ENCODE measurements around the gene RPS6KB2. TPM values are rescaled to one million over a fixed set of nuclear protein-coding genes. Genes with fewer than 3 reads are reported as not detected.

Gene RPS6KB2
- total and polyA plus RNA-seq, 10 donors, result 39.5 to 95.0 (median 55.3) TPM

DNA sequence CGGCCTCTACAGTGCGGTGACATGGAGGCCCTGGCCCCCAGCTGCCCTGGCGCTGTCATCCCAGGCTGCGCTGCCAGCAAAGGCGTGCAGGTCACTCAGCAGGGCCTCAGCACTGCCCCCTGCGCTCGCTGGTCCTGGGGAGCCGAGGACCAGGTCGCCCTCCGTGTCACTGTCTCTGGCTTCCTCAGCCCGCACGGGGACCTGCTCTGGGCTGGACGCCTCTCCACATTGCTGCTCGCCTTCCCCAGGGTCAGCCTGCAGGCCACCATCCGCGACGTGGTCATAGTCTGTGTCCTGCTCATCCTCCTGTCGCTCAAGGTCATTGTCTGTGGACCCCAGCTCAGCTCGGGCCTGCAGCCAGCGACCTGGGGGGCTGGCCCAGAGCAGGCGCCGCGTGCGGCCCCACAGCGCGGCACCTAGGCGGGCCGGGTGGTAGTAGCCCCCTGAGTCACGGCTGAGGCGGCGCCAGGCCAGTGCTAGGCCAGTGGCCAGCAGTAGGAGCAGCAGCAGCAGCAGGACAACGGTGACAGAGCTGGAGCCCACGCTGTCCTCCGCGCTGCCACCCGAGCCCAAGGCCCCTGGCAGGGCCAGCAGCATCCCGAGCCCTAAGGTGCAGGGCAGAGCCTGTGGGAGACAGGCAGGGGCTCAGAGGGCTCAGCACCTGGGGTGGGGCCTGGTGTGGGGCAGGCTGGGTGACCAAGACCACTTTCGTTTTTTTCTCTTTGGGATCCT, 7.6 kb downstream of the RPS6KB2 start:
- H3K4me3 ChIP-seq, result peak overlapping the region; percentile 67 to 95 (median 76)
- peak overlapping the region in 7 of 8 donors; percentile 48 to 97 (median 94) for H3K27ac ChIP-seq
- H3K9me3 ChIP-seq, result no peaks in the 10 kb centered on the region
- peak; percentile 86 for DNase-seq
- peaks cover 37 to 100% (median 88%) of the 10 kb centered on the region in 6 donors for H3K4me1 ChIP-seq
- 44 to 78% (median 72%) methylated on average over 20 to 38 of the region's 38 CpGs for WGBS, 5 donors
- no peaks in the 10 kb centered on the region for H3K27me3 ChIP-seq (replicated peaks in 1 of 7)
- TF ChIP-seq, protein P1, sequence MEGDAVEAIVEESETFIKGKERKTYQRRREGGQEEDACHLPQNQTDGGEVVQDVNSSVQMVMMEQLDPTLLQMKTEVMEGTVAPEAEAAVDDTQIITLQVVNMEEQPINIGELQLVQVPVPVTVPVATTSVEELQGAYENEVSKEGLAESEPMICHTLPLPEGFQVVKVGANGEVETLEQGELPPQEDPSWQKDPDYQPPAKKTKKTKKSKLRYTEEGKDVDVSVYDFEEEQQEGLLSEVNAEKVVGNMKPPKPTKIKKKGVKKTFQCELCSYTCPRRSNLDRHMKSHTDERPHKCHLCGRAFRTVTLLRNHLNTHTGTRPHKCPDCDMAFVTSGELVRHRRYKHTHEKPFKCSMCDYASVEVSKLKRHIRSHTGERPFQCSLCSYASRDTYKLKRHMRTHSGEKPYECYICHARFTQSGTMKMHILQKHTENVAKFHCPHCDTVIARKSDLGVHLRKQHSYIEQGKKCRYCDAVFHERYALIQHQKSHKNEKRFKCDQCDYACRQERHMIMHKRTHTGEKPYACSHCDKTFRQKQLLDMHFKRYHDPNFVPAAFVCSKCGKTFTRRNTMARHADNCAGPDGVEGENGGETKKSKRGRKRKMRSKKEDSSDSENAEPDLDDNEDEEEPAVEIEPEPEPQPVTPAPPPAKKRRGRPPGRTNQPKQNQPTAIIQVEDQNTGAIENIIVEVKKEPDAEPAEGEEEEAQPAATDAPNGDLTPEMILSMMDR (IDR thresholded peaks at IDR 0.05 in 8 of 11, conservative IDR thresholded peaks at IDR 0.05 in 3 of 11), result no peak
- TF ChIP-seq POLR2AphosphoS5 (IDR thresholded peaks at IDR 0.05) (peak; percentile 23 to 78 (median 46)), POLR2A (IDR thresholded peaks at IDR 0.05) (peak in 1 of 3 donors; percentile 11)
- intact Hi-C loops (cut with DNase I; ENCODE audit: low total_unique reads), result no loop called here
- peaks cover 6 to 99% (median 53%) of the 10 kb centered on the region in 6 donors for H3K36me3 ChIP-seq

DNA sequence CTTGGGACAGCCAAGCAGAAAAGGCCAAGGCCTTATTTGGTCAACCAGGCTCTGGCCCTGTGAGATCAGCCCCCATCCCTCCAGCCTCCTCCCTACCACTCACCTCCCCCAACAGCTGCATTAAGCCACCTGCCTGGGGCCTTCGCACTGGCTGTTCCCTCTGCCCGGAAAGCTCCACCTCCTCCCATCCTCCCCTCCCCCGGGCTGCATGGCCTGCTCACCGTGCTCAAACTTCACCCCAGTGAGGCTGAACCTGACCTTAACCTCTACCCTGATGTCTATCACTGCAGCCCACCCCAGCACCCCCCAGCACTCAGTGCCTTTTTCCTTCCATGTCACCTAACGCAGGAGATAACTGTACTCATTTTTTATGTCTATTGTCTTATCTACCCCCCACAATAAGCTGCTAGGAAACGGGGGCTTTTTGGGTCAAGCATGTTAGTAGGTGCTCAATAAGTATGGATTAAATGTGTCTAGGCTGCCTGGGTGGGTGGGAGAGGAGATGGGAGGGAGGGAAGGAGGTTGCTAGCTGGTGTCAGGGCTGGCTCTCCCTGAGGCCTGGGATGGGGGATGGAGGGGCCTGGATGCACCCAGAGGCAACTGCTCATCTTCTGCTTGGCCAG, 8.3 kb downstream of the RPS6KB2 start:
- Histone ChIP-seq H3K27me3 (replicated peaks in 1 of 7) (no peaks in the 10 kb centered on the region), H3K4me3 (peak overlapping the region; percentile 67 to 95 (median 76)), H3K27ac (peak overlapping the region; percentile 68 to 97 (median 90)), H3K4me1 (peaks cover 42 to 100% (median 94%) of the 10 kb centered on the region in 6 donors), H3K36me3 (peaks cover 6 to 99% (median 47%) of the 10 kb centered on the region in 6 donors), H3K9me3 (no peaks in the 10 kb centered on the region)
- WGBS, 5 donors, result 13 to 33% (median 24%) methylated on average over 6 of the region's 6 CpGs
- TF ChIP-seq POLR2A (IDR thresholded peaks at IDR 0.05), result no peak
- peak in 2 of 3 donors; percentile 53 to 63 for TF ChIP-seq POLR2AphosphoS5 (IDR thresholded peaks at IDR 0.05)
- intact Hi-C loops (cut with DNase I; ENCODE audit: low total_unique reads), result no loop called here
- DNase-seq, result peak; percentile 92

DNA sequence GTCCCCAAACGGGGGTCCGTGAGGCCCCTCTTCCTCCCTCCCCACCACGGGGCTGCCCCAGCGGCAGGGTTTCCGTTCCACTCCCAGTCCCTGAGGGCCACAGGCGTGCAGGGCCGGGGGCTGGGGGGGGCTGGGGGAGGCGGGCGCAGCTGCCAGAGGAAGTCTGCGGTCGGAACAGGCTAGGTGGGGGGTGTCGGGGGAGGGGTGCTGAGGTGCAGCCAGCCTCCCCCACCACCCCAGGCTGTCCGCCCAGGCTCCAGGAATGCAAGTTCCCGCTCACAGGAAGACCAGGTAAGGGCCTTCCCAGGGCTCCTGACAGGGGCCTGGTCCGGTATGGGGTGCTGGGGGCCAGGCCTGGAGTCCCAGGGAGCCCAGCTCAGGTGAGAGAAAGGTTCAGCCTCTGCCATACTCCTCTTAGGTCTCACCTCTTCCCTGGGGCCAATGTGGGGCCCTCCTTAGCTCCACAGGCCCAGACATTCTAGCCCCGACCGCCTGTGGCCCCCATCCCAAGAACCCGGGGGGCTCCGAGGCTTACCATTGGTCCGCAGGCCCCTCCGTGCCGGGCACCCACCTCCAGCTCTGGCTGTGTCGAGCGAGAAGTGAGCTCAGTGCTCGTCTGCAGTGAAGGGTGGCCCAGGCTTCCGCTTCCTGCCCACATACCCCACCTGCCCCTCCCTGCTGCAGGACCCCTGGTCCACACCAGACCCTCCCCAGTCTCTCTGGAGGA, 9.0 kb downstream of the RPS6KB2 start, which contains the start of gene PTPRCAP:
PTPRCAP (minus strand) TSS at position 601 of the 727 bp plus-strand sequence; CDS start at position 538, 63 bp downstream.
- peak; percentile 96 for DNase-seq

DNA sequence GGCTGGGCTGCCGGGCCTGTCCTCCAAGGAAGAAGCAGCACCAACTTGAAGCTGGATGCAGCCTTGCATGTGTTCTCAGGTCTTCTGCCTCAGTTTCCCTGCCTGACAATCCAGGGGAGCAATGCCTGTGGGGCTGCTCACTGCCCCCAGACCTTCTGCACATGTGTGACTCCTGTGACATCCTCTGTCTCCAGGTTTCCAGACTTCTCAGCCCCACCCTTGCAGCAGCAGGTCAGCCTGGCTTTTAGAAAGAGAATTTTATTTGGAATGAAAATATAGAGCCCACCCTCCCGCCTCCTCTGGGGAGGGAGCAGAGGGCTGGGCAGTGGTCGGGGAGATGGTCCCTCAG, 9.5 kb downstream of the RPS6KB2 start:
- 30 to 80% (median 44%) methylated on average over 1 to 3 of the region's 3 CpGs for WGBS, 5 donors
- peak overlapping the region; percentile 68 to 97 (median 90) for H3K27ac ChIP-seq
- no peaks in the 10 kb centered on the region for H3K9me3 ChIP-seq
- H3K4me3 ChIP-seq, result peak overlapping the region; percentile 67 to 95 (median 76)
- H3K36me3 ChIP-seq, result peaks cover 6 to 96% (median 36%) of the 10 kb centered on the region in 6 donors
- intact Hi-C loops (cut with DNase I; ENCODE audit: low total_unique reads), result no loop called here
- H3K4me1 ChIP-seq, result peaks cover 46 to 100% (median 98%) of the 10 kb centered on the region in 6 donors
- no peaks in the 10 kb centered on the region for H3K27me3 ChIP-seq (replicated peaks in 1 of 7)
- TF ChIP-seq POLR2AphosphoS5 (IDR thresholded peaks at IDR 0.05) (no peak), POLR2A (IDR thresholded peaks at IDR 0.05) (no peak)
- TF ChIP-seq, protein P1 (IDR thresholded peaks at IDR 0.05 in 8 of 11, conservative IDR thresholded peaks at IDR 0.05 in 3 of 11), result no peak
- no peak for DNase-seq

More for the DNA sequence above, 9.0 kb downstream of the RPS6KB2 start, which contains the start of gene PTPRCAP:
- H3K36me3 ChIP-seq, result peaks cover 6 to 99% (median 41%) of the 10 kb centered on the region in 6 donors
- H3K4me1 ChIP-seq, result peaks cover 42 to 100% (median 98%) of the 10 kb centered on the region in 6 donors
- peak within 1 kb of the TSS; percentile 68 to 97 (median 90) for H3K27ac ChIP-seq
- intact Hi-C loops (cut with DNase I; ENCODE audit: low total_unique reads), result no loop called here
- H3K9me3 ChIP-seq, result no peaks in the 10 kb centered on the region
- H3K4me3 ChIP-seq, result peak within 1 kb of the TSS; percentile 67 to 95 (median 76)
- WGBS, 5 donors, result 0 to 46% (median 25%) methylated on average over 10 to 26 of the region's 26 CpGs
- TF ChIP-seq POLR2AphosphoS5 (IDR thresholded peaks at IDR 0.05) (peak; percentile 93 to 97 (median 97)), POLR2A (IDR thresholded peaks at IDR 0.05) (peak in 2 of 3 donors; percentile 64 to 72)
- TF ChIP-seq, protein P1 (IDR thresholded peaks at IDR 0.05 in 8 of 11, conservative IDR thresholded peaks at IDR 0.05 in 3 of 11), result no peak
- no peaks in the 10 kb centered on the region for H3K27me3 ChIP-seq (replicated peaks in 1 of 7)

Data from spleen (tissue), 11 donors.